ENCODE measurements around the gene KCNH5. TPM values are rescaled to one million over a fixed set of nuclear protein-coding genes. Genes with fewer than 3 reads are reported as not detected.

Gene KCNH5
- total RNA-seq, 1 donor from 2014 or later: not detected

- ATAC-seq: no peak
Observed at GRCh38 chr14:62736048-62737043, 308.9 kb downstream of the KCNH5 start.

- ATAC-seq: peak; percentile 58
Observed at GRCh38 chr14:62734831-62735230, 310.4 kb downstream of the KCNH5 start.

- no peak for ATAC-seq
Observed at GRCh38 chr14:62722406-62722805, 322.9 kb downstream of the KCNH5 start.

GRCh38 chr14:62718629-62719028 lies 326.6 kb downstream of the KCNH5 start:
- no peak for ATAC-seq

- ATAC-seq: no peak
Observed at GRCh38 chr14:62711351-62712023, 333.8 kb downstream of the KCNH5 start.

- peak; percentile 73 for ATAC-seq
Observed at GRCh38 chr14:62710811-62711210, 334.4 kb downstream of the KCNH5 start.

GRCh38 chr14:62709773-62710172 lies 335.5 kb downstream of the KCNH5 start:
- no peak for ATAC-seq

- ATAC-seq: no peak
Observed at GRCh38 chr14:62706217-62706616, 339.0 kb downstream of the KCNH5 start.

GRCh38 chr14:62697461-62697860 lies 347.8 kb downstream of the KCNH5 start:
- ATAC-seq: no peak

- no peak for ATAC-seq
Observed at GRCh38 chr14:62696929-62697328, 348.3 kb downstream of the KCNH5 start.

- no peak for ATAC-seq
Observed at GRCh38 chr14:62696331-62696924, 348.8 kb downstream of the KCNH5 start.

- no peak for ATAC-seq
Observed at GRCh38 chr14:62694075-62694474, 351.2 kb downstream of the KCNH5 start.

GRCh38 chr14:62692490-62693106 lies 352.7 kb downstream of the KCNH5 start:
- no peak for ATAC-seq

GRCh38 chr14:62691647-62692489 lies 353.4 kb downstream of the KCNH5 start:
- ATAC-seq: peak; percentile 100

- no peak for ATAC-seq
Observed at GRCh38 chr14:62689733-62690132, 355.5 kb downstream of the KCNH5 start.

- no peak for ATAC-seq
Observed at GRCh38 chr14:62687818-62688217, 357.4 kb downstream of the KCNH5 start.

- no peak for ATAC-seq
Observed at GRCh38 chr14:62684376-62684775, 360.9 kb downstream of the KCNH5 start.

GRCh38 chr14:62682208-62682607 lies 363.1 kb downstream of the KCNH5 start:
- ATAC-seq: no peak

- ATAC-seq: peak; percentile 74
Observed at GRCh38 chr14:62674563-62675237, 370.6 kb downstream of the KCNH5 start.

- no peak for ATAC-seq
Observed at GRCh38 chr14:62673014-62673755, 372.1 kb downstream of the KCNH5 start.
